Measurements from ENCODE around the gene GADD45A. TPM values are rescaled to one million over a fixed set of nuclear protein-coding genes. Genes with fewer than 3 reads are reported as not detected.
A peak's percentile ranks its signal among the peaks of the same experiment; 100 is the strongest.

The GADD45A gene
- total RNA-seq, 1 experiment from 2014 or later: 121 TPM

DNA sequence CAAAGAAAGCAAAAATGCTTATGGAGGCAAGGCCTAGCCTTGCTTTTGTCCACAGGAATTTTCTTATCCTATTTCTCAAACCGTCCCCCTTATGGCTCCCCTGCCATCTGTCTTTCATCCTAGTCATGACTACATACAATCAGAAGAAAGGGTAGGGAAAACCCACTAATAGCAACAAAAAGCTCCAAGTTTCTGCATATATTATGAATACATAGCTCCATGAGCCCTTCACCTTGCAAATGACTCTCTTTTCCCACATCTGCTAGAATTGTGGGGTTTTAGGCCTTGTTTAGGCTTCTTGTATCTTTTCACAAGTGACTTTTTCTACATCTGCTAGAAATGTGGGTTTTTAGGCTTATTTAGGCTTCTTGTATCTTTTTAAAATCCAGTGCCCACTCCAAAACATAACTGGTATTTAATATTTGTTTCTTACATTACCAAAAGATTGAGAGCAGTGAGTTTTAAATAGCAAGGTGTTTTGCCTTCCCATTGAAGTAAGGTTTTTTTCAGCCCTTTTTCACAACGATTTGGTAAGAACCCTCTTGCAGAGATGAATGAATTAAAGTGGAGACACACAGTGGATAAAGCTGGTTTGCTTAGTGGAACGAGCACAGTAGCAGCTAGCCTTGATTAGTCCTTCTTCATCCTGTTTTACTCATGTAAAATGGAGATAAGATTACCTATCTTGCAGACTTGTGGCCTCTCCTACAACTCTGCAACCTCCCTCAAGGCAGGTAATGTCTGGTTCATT, 4.4 kb downstream of the GADD45A start:
- DNase-seq (ENCODE audit: low spot score): no peak

DNA sequence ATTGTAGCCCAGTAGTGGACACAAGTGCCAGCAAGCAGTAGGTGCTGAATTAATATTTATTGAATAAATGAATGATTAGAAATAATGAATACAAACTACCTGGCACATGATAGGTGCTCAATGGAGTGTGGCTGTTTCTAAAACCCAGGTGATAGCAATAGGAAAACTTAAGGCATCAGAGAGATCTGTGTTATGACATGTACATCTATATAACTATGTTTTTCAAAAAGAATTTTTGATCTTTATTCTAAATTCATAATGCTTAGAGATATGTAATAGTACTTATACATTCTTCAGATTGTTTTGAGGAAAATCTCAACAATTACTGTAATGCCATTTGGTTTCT, 5.0 kb downstream of the GADD45A start:
- DNase-seq (ENCODE audit: low spot score): no peak

DNA sequence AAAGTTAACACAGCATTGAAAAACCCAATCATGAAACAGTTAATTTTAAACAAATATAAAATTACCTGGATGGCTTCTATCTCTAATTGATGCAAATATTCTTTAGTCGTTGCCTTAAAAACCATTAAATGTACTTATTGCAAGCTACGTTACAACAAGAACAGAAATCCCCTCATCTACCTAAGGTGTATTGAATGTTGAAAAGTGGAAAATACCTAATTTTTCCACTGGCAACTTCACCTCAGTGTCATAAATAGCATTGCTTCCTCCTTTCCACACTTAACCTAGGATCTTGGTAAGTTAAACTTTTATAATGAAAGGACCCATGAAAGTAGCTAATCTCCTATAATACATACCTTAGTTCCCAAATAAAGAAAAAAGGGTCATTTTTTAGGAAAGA, 5.4 kb downstream of the GADD45A start:
- no peak for DNase-seq (ENCODE audit: low spot score)

DNA sequence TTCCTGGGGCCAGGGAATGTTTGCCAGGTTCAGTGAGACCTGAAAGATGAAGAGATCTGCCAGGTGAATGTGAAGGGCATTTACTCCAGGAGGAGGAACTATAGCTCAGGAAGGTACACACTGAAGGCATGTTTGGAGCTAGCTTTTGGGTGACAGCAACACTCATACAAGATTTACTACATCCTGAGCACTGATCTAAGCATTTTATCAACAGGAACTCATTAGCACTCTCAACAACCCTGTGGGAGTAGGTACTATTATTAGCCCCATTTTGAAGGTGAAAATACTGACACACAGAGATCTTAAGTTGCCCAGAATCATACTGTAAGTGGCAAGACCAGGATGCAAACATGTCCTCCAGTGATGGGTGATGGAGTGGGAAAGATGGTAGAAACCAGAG, 6.7 kb downstream of the GADD45A start:
- DNase-seq (ENCODE audit: low spot score): no peak

DNA sequence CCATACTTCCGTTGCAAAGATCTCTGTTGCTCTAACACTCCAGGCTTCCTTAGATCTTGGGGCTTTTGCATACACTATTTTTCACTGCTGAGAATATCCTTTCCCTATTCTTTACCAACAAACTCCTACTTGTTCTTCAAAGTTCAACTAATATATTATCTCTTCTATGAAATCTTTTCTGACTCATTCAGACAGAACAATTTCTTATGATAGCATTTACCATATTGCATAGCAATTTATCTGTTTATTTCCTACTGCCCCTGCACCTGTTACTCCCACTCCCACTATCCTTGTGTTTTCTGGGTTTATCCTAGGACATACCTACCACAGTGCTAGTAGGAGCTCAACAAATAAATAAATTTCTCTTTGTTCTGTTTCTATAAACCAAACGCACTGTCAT, 11.0 kb downstream of the GADD45A start:
- DNase-seq (ENCODE audit: low spot score): no peak

DNA sequence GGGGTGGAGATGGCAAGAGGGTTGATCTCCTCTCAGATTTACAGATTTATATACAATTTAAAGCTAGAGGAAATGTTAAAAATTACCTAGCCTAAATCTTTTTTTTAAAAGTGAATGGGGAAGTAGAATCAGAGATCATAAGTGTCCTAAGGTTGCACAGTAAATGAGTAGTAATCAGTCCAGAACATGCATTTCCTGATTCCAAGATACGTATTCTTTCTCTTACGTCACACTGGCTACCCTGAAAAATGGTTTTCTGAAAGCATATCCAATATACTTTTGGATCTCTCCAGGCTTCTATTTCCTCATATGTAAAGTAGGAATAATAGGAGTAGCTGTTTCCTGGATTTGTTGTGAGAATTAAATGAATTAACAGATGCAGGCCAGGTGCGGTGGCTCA, 11.7 kb downstream of the GADD45A start:
- DNase-seq (ENCODE audit: low spot score): no peak

DNA sequence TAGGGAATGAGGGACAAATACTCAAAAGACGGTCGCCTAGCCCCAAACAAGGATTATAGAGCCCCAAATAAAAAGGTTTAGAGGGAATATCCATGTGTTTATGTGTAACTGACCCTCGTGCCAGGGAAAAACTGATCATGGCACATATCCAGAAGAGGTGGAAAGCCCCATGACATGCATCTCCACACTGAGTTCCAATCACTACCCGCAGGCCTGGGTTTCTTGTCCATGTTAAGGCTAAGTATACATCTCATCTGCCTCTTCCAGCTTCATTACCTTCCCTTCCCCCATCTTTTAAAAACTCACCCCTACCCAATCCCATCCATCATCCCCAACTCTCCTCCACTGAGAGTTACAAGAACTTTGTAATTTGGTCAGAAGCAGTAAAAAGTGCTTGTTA, 15.2 kb downstream of the GADD45A start:
- DNase-seq (ENCODE audit: low spot score): no peak

DNA sequence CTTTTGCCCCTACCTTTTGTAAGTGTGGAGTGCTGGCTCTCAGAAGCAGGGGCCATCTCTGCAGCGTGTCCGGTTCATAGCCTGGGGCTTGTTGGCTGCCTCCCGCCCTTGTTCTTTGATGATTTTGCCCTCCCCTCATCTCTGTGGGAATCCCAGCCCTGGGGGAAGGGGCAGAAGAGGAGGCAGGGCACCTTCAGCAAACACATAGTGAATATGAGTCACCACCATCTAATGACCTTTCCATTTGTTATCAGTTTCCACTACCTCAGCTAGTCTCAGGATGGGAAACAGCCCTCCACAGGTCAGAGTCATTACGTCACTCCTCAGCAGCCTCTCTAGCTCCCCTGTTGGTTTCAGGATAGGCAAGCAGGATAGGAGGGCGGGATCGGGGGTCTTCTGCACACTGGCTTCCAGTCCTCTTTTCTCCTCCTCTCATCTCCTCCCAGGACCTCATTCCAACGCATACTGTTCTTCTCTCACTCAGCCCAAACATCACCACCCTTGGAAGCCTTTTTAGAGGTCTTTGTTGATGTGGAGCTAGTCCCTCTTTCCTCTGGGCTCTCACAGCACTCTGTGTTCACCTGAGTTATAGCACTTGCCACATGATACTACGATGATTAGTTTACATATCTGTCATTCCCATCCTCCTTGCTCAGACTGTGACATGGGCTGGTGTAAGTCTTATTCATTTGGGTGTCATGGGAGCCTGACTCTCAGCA, 15.8 kb downstream of the GADD45A start:
- DNase-seq (ENCODE audit: low spot score): peak; percentile 93

DNA sequence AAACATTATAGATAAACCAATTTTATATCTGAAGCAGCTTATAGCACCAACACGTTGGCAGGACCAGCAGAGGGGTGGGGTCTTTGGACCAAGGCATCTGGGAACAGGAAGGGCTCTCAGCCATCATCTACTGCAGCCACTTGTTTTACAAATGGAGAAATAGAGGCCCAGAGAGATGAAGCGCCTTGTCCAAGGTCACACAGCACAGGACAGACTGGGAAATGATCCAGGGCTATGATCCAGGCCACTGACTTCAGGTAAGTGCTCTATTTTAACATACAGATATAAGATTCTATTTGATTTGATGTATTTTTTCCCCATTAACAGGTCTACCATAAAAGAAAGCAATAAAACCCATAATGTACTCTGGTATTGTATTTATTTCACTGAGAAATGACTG, 16.9 kb downstream of the GADD45A start:
- no peak for DNase-seq (ENCODE audit: low spot score)

DNA sequence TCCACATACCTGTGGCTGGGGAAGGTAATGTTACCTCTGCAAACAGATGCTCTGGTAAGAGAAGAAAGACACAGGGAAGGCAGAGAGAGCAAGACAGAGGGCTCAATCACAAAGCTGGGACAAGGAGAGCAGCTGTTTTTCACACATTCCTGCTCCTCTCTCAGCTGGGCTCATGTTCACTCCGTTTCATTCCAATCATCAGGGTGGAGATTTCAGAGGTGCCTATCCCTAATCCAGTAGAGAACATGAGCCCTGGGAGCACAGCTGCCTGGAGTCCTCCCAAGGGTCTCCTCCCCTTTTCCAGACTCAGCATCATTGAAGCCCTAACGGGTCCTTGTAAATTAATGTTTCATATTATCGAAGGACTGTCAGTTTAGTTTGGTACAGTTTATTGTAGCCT, 19.4 kb downstream of the GADD45A start:
- no peak for DNase-seq (ENCODE audit: low spot score)

DNA sequence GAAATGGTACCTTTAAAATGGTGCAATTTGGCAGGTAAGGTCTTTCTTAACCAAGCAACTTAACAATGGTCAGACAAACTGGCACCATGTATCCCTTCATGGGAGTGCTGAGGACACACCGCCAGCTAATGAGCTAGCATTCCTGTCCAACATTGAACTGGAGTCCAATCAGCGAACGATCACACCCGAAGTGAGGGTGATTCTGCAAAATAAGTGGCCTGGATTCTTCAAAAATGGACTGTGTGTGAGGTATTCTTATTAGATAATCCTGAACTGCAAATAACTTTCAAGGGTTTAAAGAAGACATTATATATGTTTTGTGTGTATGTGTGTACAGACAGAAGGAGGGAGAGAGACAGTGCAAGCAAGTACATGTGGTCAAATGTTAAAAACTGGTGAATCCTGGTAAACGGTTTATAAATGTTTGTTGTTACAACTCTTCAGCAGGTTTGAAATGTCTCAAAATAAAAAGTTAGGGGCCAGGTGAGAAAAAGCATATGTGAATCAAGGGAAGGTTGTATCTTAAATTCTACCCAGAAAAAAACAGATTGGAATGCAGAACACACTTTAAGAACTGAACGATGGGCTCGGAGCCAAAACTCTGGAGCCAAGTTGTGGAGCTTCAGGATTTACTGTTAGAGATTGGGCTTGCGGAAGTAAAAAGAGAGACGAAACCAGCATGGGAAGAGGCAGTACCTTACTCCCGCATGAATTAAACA, 20.9 kb downstream of the GADD45A start:
- no peak for DNase-seq (ENCODE audit: low spot score)

DNA sequence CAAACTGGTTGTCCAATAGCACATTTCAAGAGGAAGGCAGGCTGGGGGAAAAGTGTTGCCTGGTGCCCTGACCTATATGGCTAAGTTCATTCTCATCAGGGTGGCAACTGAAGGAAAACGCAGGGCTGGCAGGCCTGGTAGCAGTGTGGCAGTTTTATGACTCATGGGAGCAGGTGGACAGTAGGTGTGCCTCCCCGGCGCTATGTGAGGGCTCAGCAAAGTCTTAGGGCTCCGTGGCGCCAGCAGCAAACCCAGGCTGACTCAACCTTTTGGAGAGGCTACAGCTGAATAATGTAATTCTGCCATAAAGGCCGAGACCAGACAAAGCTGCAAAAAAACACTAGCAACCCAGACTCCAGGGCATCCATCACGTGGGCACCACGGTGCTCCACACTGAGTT, 23.6 kb downstream of the GADD45A start:
- peak; percentile 86 for DNase-seq (ENCODE audit: low spot score)

DNA sequence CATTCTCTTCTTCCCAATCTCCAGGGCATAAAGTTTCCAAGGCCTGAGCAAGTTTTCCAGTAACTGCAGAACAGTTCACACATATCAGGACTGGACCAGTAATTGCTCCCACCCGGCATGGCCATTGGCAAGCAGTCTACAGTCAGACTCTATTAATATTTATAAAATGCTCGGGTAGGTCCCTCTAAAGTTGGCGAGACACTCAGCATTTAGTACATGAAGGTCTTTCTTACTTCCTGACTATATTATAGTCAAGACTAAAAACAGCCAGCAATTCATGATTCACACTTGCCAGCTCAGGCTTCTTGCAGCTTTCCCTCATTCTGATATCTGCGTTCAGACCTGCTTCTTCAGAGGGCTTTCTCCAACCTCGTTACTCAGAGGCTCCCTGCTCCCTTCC, 25.4 kb downstream of the GADD45A start:
- DNase-seq (ENCODE audit: low spot score): peak; percentile 49

DNA sequence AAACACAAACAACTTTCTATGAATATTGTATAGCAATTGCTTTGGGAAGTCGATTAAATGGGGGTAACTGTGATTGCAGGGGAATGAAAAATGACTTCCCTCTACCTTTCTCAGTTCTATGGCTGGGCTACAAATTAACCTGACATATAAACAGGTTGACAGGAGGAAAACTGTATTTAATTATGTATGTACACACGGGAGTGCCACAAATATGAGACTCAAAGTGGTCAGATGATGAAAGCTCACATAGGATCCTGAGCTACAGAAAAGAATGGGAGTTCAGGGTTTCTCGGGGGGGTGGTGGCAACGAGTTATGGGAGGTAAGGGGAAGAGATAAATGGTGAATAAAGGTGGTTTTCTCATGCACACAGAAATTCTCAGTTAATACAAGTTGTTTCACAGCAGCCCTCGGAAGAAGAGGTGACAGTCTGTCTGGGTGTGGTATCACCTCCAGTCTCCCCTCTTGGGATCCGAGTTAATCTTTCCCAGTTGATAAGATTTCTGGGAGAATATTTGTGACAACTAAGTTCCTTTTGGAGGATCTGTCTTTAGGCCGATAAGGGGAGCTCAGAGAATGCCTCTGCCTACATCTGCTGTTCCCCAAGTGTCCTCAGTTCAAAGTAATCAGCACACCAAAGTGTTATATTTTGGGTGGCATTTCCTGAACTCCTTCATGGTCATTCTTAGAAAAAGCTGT, 26.3 kb downstream of the GADD45A start:
- no peak for DNase-seq (ENCODE audit: low spot score)

DNA sequence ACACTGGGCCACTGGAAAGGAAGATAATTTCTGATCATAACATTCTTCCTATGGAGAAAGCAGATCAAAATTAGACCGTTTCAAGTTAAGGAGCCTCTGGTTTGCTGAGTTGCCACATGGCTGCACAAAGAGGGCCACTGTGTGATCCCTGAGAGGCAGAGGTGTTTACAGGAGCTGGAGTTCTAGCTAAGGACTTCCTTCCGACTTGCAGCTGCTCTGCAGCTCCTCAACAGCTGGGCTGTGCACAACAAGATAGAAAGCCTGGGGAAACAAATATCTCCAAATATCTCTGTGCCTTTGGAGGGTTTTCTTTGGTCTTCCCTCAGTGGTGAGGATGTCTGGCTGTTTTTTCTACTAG, 26.8 kb downstream of the GADD45A start:
- DNase-seq (ENCODE audit: low spot score): no peak

DNA sequence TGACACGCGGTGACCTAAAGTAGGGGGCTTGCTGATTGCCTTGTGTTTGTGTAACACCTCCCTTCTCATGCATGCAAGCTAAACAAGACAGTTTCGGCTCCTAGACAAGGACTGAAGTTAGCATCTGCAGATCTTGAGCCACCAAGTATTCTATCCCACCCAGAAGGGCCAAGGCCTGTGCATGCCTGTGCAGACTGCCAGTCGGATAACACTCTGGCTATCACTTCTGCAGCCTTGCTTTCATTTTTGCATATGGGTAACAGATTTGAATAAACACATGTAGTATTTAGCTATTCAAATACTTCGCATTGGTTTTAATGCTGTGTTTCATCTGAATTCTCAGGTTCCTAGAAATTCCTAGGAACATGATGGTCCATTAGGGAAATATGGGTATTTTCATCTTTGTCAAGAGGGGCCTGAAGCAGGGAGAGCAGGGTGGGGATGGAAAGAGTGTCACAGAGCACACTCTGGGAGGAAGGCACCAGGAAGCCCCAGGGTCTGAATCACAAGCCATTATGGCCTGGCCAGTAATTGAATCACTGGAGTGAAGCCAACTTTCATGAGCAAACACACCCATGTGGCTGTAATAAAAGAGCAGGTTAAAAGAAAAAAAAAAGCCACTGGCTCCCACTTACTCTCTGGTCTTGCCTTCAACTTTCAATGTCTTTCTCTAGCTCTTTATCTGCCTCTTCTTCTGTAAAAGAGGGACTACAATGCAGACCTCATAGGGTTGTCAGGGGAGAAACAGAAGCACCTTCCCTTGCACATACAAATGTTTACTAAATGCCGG, 28.3 kb downstream of the GADD45A start:
- DNase-seq (ENCODE audit: low spot score): peak; percentile 91

DNA sequence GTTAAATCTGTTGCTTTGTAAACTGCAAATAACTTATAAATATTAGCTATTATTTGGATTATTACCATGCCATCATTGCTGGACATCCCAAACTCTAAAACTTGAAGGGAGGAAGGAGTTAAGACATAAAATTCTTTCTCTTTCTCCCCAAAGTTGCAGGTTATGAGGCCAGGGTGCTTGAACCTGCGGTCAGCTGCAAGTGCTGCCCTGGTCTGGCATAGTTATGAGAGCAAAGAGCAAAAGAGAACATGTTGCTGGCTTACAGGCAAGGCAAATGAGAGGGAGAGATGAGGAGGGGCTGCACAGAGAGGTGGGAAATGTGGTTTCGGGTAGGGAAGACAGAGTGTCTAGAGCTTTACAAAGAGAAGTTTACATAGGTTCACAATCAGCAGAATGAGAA, 30.8 kb downstream of the GADD45A start:
- no peak for DNase-seq (ENCODE audit: low spot score)

DNA sequence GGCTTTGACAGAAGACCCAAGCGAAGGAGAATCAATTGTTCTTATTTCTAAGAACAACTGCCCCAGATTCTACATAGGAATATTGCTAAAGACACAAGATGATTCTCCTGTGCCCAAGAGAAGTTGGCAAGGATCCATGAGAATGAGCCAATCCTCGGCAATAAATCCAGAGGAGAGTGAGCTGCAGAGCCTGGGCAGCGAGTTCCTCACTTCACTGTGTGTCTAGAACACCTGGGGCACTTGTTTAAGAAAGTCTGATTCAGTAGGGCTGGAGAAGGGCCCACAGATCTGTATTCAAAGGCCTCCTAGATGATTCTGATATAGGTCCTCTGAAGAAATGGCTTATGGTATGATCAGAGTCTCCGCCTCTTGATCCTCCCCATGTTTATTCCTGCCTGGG, 31.8 kb downstream of the GADD45A start:
- peak; percentile 41 for DNase-seq (ENCODE audit: low spot score)

DNA sequence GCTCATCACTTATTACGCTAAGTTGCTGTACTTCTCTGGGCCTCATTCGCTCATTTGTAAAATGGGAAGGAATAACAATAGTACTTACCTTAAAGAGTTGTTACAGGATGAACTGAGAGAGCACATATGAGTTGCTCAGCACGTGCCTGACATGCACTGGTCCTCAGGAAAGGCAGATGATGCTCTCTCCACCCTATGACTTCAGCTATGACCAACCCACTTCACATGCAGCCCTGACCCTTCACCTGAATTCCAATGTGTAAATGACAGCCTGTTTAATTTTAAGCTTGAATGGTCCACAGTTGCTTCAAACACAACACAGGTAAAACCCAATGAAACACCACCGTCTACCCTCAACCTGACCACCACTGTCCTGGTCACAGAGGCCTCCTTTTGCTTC, 32.9 kb downstream of the GADD45A start:
- DNase-seq (ENCODE audit: low spot score): no peak

DNA sequence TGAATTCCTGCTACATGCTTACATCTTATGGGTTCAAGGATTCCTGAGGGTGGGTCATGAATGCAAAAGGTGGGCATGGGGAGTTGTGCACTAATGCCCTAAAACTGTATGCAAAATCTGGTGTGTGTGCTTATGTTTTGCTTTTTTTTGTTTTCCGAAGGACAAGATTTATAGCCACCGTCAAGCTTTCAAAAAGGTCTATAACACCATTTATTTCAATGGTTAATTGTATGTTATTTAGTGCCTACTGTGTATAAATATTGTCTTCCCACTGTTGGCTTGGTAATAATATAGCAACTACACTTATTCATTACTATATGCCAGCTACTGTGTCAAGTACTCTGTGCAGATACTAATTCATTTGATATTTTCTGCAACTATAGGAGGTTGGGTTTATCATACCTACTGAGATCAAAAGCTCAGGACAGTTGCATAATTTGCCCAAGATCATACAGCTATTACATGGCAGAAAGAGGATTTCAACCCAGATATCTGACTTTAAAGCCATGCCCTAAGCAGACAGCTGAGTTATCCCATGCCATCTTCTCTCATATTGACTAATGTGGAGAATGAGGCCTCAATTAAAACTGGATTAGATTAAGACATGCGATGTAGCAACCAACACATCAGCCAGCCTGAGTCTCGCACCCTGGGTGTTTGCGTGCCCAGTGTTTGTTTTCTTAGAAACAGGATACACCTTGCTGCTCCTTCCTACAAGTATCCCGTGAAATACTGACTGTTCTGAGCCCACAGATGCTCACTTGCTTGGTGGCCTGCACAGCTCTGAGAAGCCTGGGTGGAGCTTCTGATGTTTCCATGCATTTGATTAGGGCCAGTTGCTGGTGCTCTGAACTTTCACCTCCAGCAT, 34.6 kb downstream of the GADD45A start:
- no peak for DNase-seq (ENCODE audit: low spot score)

DNA sequence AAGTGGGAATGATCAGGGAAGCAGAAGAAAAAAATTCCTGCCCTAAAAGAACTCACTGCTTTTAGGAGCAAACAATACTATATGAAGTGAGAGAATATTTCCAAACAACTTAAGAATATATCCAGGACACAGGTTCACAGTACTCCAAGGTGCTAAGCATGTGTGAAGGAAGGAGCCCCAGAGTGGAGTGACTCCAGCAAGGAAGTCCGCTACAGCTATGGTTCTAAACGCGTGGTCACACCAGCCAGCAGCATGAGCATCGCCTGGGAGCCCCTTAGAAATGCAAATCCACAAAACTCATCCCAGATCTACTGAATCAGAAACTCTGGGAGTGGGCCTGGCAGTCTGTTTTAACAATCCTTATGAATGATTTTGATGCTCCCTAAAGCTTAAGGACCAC, 36.1 kb downstream of the GADD45A start:
- DNase-seq (ENCODE audit: low spot score): no peak
